HG02885 (cell line): Measurements from ENCODE around the gene CKAP2.
A peak's percentile ranks its signal among the peaks of the same experiment; 100 is the strongest.
"Not testable (repeated sequence)": the region's sequence is repeated elsewhere in the genome, so short reads cannot be mapped to it uniquely, and the experiment has no call there.

Source experiments
- ATAC-seq: cut with Tn5 transposase; IDR thresholded peaks from one replicate; pipeline ENCODE4 v1.9.1; 2021; ENCODE audit warnings: mild to moderate bottlenecking; ENCODE audit not compliant: unreplicated experiment, poor library complexity

Gene CKAP2

DNA sequence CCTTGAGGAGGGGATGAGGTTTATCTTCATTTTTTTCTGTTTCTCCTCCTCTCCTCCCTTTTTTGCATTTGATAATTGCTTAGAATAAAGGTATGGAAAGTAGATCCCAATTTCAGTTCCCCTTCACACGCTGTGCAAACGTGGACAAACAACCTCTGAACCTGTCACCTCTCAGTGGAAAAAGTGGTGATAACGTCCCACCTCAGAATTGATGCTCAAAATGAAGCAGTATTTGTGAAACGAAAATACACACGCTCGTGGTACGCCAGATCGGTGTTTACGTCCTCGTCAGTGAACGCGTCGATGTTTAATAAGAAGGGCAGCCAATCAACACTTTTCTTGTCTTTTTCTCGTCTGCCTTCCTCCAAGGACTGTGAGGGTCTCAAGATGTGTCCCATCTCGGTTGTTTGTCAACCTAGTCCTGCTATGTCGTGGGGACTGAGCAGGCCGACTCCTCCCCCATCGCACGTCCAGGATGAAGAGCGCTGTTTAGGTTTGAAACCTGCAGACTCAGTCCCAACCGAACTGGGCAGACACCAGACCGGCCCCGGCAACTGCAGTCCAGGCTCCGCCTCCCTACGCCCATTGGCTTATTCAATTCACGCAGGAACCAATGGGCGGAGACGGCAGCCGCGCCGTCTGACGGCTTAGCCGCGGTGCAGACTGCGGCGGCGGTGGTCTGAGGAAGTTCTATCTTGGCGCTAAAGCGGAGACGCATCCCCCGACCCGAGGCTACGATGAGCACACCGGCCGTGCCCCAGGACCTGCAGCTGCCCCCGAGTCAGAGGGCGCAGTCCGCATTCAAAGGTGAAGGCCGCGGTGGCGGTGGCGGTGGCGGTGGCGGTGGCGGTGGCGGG, at the start of gene CKAP2:
TSS of gene CKAP2 (plus strand) at position 659 of the 857 bp plus-strand sequence. CDS start at position 738, 79 bp downstream.
- ATAC-seq, result peak; percentile 79

DNA sequence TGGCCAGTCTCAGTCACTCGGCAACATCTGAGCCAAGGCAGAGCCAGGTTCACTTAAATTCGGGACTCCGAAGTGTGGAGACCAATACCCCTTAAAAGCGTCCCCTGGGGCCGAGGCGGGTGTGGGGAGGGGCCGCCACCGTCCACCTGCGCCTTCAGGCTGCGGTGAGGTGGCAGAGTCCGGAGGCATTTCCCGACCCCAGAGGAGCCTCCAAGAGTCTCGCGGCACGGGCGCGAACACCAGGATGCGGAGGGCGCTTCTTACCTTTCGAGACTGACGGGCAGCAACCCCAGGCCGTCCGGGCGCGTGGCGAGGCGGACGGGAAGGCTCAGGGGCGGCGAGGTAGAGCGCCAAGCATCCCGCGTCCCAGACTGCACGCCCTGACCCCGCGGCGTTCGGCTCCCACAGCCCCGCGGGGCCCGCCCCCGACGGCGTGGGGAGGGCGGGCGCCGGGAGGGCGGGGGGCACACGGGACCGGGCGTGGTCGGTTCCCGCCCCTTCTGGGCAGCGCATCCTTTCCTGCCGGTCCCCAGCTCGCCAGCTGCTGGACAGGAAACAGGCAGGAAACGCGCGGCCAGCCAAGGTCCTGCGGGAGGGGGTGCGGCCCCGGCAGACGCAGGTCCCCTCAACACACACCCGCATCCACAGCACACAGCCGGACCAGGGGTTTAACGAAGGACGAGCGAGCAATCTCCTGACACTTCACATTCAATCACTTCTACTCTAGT, 49.3 kb upstream of the CKAP2 start, which contains the start of gene THSD1:
TSS of gene THSD1 (minus strand) at position 406 of the 728 bp plus-strand sequence. CDS start 3,572 bp downstream, outside the sequence.
- ATAC-seq, result peak; percentile 62

- no peak for ATAC-seq
Observed at GRCh38 chr13:52406629-52407028, 48.6 kb upstream of the CKAP2 start.

DNA sequence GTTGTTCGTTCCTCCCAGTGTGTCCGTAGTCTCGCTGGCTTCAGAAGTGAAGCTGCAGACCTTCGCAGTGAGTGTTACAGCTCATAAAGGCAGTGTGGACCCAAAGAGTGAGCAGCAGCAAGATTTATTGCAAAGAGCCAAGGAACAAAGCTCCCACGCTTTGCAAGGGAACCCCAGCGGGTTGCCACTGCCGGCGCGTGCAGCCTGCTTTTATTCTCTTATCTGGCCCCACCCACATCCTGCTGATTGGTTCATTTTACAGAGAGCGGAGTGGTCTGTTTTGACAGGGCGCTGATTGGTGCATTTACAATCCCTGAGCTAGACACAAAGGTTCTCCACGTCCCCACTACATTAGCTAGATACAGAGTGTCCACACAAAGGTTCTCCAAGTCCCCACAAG, 47.8 kb upstream of the CKAP2 start:
- ATAC-seq, result not testable (repeated sequence)

DNA sequence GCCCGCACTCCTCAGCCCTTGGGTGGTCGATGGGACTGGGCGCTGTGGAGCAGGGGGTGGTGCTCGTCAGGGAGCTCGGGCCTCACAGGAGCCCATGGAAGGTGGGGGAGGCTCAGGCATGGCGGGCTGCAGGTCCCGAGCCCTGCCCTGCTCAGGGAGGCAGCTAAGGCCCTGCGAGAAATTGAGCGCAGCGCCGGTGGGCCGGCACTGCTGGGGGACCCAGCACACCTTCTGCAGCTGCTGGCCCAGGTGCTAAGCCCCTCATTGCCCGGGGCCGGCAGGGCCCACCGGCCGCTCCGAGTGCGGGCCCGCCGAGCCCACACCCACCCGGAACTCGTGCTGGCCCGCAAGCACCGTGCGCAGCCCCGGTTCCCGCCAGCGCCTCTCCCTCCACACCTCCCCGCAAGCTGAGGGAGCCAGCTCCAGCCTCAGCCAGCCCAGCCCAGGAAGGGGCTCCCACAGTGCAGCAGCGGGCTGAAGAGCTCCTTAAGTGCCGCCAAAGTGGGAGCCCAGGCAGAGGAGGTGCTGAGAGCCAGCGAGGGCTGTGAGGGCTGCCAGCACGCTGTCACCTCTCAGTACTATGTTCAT, 47.1 kb upstream of the CKAP2 start:
- ATAC-seq, result not testable (repeated sequence)

DNA sequence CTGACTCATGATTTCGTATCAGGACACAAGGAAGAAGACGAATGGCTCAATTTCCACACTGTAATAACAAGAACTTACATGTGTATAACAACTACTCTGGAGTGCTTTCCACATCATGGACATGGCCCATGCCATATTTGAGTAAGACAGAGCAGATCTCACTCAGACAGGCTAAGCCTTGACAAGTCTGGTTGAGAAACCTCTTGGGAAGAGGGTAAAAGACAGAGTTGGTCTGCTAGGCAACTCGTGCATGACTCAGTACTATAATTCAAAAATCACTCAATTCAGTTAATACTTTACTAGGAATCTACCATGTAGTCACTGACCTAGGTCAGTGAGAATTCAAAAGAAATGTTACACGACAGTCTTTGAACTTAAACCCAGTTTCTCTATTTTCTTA, 43.6 kb upstream of the CKAP2 start:
- ATAC-seq, result peak; percentile 60

- ATAC-seq, result no peak
Observed at GRCh38 chr13:52412128-52412527, 43.1 kb upstream of the CKAP2 start.

DNA sequence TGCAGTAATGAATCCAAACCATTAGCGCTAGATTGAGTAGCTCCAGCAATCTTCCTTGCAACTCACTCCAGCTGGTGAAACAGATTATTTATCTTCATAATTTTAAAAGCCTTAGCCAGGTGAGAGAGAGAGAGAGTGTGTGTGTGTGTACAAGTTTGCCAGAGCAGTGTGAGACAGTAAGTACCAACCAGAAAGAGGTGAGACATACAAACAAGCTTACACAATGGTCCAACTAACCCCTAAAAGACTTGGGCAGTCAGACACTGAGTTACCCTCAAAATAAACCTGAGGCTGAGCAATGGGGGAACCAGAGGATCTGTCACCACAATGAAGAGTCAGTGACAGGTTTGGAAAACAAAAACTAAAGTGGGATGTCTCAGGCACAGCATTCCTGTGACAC, 41.2 kb upstream of the CKAP2 start:
- ATAC-seq, result no peak

DNA sequence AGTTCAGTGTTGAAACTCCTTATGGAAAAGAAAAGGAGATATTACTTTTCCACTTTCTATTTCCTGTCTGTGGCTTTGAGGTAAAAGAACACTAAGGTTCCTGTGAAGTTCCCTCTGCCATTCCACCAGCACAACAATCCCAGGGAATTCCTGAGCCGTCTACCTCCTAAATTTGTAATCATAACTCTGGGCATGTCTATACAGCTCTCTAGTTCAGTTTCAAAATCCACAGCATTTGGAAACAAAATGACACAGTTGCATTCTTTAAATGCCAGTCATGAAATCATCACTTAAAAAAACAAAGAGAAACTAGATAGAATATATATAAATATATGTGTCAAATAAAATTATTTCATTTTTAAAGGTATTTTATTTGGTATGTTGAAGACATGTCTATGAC, 40.3 kb upstream of the CKAP2 start:
- no peak for ATAC-seq

DNA sequence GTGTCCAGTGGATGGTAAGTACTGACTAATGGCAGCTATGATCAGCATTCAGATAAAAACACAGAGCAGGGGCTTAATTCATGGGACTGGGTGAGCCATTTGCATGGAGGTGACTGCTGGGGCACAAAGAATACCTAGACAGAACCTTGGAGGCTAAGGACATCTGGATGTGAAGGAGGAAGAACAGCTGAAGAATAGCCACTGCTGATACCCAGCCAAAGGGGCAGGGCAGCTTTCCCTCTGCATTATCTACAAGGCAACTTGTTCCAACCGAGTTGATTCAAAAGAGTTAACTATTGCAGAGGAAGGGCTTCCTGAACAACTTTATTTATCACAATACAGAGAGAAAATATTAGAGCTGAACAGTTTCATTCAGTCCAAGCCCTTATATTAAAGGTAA, 36.2 kb upstream of the CKAP2 start:
- ATAC-seq, result no peak

GRCh38 chr13:52421216-52421615, 34.1 kb upstream of the CKAP2 start:
- no peak for ATAC-seq

DNA sequence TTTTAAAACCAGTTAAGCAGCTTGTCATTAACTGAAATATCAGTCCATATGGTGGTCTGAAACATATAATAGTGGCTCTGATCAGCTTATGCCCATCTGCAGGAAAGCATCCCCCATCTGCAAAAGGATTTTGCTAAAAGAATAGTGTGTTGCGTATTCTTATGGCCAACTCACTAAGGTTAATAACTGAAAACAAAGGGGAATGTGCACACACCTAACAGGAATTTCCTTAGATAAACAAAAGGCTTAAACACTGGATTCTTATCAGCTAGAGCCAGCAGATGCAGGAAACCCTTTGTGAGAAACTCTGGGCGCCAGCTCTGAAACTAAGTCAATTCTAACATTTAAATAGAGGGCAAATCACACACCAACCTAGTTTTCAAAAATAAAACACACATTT, 27.0 kb upstream of the CKAP2 start:
- no peak for ATAC-seq

- no peak for ATAC-seq
Observed at GRCh38 chr13:52432456-52432855, 22.8 kb upstream of the CKAP2 start.

GRCh38 chr13:52446265-52446664, 9.0 kb upstream of the CKAP2 start:
- no peak for ATAC-seq

- ATAC-seq, result no peak
Observed at GRCh38 chr13:52447354-52447753, 7.9 kb upstream of the CKAP2 start.

GRCh38 chr13:52447815-52448552, 7.3 kb upstream of the CKAP2 start:
- no peak for ATAC-seq

DNA sequence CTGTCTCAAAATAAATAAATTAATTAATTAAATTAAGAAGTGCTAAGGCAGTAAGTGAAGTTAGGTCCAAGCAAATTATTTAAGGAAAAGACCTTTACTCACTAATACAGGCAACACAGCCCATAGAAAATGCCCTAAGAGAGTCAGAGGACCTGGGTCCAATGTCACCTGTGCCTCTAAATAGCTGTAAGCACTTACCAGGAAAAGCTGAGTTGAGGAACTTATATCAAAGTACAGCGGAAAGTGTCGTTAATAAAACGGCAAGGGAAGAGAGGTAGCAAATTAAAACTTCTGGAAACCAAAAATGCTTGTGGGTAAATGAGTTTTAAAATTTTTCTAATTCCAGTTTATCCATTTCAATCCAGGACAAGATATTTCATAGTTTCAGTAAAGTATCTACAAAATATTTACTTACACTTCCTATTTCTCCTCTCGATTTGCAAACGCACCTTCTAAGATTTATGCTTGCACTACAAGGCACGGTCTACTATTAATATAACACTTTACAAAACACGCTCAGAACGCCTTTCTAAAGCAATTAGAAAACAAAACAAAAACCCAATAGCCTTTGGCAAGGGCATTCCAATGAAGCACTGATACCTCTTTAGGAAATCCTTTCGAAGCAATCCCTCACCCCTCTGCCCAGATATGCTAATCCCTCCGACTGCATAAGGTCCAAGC, 5.8 kb upstream of the CKAP2 start:
- no peak for ATAC-seq

GRCh38 chr13:52450012-52450792, 5.1 kb upstream of the CKAP2 start, which contains the start of gene VPS36:
VPS36 (minus strand) TSS chr13:52450634; CDS start chr13:52450594, 40 bp downstream.
- peak; percentile 67 for ATAC-seq

DNA sequence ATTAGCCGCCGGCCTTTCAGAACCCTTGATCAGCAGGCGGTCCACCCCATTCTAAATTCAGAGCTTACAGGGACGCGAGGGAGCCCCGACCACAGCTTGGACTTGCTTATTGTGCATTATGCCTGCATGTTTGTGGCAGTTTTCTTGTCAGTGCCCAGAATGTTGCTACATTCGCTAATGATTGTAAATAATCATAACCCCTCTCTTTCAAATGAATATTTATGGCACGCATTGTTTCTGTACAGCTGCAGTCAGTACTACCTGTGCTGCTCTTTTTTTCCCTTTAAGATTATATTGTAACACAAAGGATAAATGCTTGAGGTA, 4.5 kb upstream of the CKAP2 start:
- no peak for ATAC-seq
